ENCODE results near the gene WLS.

The WLS gene

DNA sequence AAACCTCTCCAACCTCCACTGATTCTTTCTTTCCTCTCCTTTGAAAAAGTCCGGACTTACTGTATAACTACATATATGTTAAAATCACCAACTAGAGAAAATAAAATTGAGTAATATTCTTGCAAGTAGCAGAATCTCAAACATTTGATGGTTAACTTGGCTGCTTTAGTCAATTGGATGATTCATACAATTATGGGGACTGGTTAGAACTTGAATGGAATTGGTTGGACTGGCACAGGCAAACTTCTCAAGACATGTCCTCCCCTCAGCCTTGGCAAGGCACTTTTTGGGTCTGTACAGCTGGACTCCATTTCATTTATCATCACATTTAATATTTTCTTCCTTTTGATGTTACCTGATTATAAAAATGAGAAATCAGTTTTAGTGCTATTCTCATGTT is 6.5 kb downstream of the WLS start:
- DNase-seq: peak in 1 of 2 experiments; percentile 26

DNA sequence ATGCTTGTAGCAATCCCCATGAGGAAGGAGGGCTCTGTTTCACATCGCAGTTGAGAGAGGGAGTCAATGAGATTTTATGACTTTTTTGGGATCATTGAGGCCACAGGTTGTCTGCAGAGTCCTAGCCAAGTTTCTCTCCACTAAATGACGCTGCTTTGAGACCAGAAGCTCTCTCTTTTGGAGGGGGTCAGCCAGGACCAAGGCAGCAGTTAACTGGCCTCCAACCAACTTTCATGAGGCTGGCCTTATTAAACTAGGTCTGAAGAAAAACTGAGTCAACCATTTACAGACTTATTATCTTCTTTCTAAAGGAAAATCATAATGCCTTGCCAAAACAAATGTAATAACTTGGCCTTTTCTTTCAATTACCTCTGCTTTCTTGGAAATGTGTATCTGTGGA is 8.6 kb downstream of the WLS start:
- no peak for DNase-seq

- DNase-seq: no peak
Observed at GRCh38 chr1:68221980-68222373, 10.3 kb downstream of the WLS start.

GRCh38 chr1:68221001-68221979 is 11.0 kb downstream of the WLS start:
- DNase-seq: no peak

DNA sequence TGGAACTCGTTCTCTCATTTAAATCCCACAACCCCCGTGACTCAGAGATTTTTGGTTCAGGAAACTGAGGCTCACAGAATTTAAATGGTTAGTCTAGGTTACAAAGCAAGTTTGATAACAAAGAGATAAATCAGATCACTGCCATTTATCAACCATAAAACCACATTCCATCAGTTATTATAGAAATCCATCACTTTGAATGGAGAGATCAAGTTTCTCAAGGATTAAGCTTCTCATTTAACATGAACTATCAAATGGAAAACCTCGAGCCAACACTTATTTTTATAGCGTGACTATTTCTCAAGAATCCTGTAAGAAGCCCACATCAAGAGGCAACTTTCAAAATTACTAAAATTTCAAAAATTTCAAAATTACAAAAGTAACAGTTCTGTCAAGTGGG is 11.9 kb downstream of the WLS start:
- DNase-seq: no peak

DNA sequence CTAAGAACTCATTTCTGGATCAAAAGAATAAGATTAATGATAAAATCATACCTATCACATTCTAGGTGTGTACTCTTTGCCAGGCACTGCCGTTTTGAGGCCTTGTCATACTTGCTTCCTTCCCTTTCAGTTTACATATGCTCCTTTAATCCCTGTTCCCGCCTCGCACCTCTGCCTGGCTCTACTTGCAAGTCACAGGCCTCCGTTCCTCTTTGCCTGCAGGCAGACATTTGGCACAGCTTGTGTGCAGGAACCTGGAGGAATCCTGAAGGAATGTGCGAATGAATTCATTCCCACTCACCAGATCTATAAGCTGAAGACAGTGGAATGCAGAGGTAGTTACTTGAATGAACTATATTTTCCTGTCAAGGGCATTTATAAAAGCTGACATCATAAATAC is 13.8 kb downstream of the WLS start:
- peak in 1 of 2 experiments; percentile 17 for DNase-seq

DNA sequence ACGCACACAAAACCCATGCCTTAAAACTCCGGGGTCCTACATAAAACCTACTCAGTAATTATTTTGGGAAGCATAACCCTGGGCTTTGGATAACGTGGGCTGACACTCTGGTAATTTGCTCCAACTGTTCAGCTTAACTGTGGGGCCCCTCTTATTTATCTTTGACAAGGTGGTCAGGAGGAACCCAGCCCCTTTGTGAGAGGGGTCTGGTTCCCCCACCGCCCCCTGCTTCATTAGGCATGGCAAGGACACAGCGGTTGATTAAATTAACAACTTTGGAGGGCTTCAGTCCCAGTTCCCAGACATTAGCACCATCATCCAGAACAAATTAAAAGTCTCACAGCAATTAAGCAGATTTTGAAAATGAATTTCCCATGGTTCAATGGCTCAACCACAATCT is 14.7 kb downstream of the WLS start:
- DNase-seq: peak in 1 of 2 experiments; percentile 52

- peak; percentile 84 to 89 for DNase-seq
Observed at GRCh38 chr1:68217060-68217554, 15.2 kb downstream of the WLS start.

GRCh38 chr1:68216089-68216772 is 16.1 kb downstream of the WLS start:
- peak in 1 of 2 experiments; percentile 20 for DNase-seq

DNA sequence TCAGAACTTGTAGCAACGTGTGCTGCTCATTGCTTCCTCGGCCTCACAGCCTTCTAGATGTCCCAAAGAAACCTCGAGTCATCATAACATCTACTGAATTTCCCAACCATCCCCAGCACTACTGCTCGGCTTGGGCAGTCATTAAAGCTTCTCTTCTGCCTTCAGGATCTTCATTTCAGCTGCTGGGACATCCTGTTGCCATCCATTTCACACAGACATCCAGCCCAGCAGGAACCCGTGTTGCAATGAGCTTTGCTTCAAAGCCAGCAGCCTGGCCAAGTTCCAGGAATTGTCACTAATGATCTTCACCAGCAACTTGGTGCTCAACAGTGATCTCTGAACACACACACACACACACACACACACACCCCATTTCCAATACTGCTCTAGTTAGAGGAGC is 18.5 kb downstream of the WLS start:
- DNase-seq: peak; percentile 83 to 96

DNA sequence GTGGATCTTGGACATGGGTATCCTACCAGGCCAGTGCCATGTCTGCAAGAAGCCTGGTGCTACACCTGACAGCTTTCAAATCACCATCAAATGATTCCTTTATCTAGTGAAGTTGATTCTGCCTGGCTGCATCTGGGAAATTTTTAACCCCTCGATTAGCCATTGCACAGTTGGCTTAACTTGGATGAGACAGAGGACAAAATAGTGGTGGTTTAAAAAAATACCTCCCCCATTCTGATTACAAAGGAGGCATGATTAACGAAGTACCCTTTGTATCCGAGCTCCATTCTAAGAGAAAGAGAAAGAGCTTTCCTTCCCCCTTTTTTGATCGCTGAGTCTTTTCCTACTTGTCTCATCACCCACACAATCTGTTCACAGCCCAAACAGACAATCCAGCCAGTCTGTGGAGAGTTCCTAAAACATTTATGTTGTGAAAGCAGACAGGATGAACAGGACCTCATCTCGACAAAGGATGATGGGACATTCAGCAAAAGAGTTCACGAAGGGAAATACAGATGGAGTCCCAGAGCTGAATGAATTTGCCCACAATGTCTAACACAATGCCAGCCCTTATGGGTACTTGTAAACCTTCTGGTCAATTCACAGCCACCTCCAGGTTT is 20.5 kb downstream of the WLS start:
- no peak for DNase-seq

DNA sequence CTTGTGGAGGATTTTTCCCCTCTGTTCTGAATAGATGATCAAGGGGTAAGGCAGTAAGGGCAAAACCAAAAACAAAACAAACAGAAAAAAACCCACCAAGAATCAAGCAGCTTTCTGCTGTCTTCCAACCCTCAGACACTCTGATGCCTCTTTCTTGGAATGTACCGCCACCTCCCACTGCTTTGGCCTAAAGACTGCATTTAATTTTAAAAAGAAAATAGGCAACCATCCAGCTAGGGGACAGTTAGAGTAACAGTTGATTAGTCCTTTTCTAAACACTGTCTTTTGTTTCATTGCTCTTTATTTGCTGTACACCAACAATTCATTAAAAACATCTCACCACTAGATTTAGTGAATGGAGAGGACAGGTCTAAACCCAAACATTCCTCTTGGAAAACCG is 21.5 kb downstream of the WLS start:
- DNase-seq: no peak

- DNase-seq: no peak
Observed at GRCh38 chr1:68210027-68210426, 22.3 kb downstream of the WLS start.

DNA sequence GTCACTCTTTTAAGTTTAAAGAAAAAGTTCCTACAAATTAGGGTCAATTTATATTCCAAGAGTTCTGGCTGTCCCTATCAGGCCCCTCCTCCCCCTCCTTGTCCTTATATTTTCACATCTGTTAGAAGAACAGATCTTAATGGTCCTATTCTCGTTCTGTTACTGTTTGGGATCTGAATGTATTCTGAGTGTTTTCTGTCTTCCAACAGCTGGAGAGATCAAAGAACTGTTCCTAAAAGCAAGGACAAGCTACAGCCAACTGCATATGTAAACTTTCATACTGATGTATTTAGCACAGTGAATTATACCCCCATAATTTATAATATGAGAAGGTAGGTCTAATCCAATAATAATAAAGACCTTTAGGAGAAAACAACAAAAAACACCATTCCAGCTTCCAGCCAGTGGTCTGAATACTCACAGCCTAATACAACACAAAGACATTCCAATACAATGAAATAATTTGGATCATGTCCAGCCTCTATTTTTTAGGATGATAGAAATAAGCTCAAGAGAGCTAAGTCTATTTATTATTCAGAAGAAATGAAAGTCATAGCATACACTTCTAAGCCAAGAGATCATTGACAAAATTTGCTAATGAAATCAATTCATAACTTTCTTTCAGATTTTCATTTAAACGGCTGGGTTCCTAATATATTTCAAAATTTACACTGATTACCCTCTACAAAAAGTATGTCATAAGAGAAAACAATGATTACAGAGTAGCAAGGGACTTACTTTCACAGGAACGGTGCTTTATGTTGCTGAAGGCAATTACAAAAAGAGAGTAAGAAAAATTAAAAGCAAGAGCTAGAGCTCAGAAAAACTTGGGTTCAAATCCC is 25.3 kb downstream of the WLS start:
- DNase-seq: no peak

- no peak for DNase-seq
Observed at GRCh38 chr1:68205794-68206358, 26.4 kb downstream of the WLS start.

GRCh38 chr1:68204977-68205630 is 27.2 kb downstream of the WLS start:
- no peak for DNase-seq

GRCh38 chr1:68202239-68202832 is 30.0 kb downstream of the WLS start:
- DNase-seq: peak in 1 of 2 experiments; percentile 77

DNA sequence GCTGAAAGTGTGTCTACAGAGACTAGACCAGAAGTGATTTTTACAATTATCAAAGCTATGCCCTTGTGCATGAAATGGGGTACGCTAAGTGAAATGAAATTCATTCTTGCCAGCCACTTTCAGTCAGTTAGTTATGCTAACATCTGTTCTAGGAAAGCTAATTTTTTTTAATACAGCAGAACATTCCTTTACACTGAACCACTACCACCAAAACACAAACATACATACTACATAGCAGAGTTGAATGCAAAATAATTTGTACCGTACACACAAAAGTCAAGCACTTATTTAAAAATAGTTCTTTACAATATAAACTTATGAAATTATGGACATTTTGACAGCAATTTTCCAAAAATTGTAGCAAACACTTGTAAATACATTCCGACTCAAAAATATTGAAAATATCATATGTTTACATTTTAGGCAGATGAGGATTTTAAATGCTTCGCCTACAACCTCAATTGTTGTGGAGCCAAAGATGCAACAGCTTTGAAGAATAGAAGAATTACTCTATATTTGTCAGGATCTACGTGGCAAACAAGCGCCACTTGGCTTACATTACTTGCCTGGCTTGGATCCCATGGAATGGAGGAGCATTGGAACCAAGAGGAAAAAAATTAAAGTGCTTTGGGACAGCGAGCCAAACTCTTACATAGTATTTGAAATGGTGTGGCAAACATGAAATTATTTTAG is 30.6 kb downstream of the WLS start:
- peak; percentile 25 to 56 for DNase-seq

DNA sequence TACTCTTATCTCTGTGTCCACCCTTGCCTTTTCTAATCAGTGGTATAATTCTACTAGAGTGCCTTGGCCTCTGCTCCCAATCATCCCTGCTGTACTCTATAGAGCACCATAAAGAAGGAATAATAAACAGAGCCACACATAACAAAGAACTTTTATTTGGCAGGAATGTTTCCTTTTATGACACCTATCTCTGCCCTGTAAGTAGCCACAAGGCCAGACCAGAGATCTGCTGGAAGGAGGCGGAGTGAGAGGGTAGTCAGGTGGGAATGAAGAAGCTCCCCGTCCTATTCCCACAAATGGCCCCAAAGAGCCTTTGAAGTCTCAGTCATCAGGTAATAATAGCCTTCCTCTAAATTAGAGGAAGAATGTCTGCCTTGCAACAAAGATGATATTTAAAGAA is 32.7 kb downstream of the WLS start:
- DNase-seq: no peak

- no peak for DNase-seq
Observed at GRCh38 chr1:68198752-68199151, 33.6 kb downstream of the WLS start.

- no peak for DNase-seq
Observed at GRCh38 chr1:68197891-68198290, 34.4 kb downstream of the WLS start.

Data from NCI-H446 (cell line).